Measurements from ENCODE around the gene CPNE8.

The CPNE8 gene

DNA sequence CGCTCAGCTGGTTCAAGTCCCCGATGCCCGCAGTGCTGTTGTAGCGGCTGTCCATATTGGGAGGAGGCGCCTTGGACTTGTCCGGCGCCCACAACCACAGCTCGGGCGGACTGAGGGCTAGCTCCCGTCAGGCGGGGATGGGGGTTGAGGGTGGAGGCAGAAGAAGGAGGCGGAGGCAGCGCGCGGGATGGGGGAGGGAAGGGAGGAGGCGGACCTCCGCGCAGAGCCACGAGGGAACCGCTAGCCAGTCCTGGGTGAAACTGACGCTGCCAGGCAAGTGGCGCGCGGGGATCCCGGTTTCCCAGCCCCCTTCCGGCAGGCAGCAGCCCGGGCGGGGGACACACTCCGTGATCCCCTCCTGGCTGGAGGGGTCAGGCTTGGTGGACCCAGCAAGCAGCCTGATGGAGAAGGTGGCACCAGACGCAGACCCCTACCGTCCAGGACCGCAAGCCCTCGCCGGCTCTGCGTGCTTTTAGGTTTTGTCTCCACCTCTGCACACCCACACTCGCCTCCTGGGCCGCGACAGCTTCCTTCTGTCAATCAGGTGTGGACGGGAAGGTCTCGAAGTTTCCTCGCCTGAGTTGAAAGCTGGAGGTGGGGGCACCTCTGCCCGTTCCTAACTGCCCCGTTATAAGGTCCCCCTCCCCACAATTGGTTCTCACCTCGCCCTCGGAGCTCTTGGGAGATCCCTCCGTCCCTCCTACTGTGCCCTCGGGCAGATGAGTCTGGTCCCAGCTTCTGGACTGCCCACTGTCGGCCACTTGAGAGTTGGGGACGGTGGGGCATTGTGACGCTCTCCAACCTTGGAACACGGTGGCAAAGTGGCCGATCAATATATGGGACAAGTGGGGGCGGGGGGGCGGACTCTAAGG is at the start of gene CPNE8:
TSS of gene CPNE8 (minus strand) at position 112 of the 872 bp plus-strand sequence. CDS start at position 55, 57 bp downstream.
- Mint-ChIP-seq H3K9me3 (ENCODE audit: low read depth) (no peaks in the 10 kb centered on the region), H3K27ac (peak within 1 kb of the TSS; percentile 80), H3K27me3 (peaks cover 11% of the 10 kb centered on the region), H3K36me3 (no peaks in the 10 kb centered on the region), H3K4me1 (ENCODE audit: low read depth) (peaks cover 26% of the 10 kb centered on the region), H3K4me3 (peak within 1 kb of the TSS; percentile 82)

DNA sequence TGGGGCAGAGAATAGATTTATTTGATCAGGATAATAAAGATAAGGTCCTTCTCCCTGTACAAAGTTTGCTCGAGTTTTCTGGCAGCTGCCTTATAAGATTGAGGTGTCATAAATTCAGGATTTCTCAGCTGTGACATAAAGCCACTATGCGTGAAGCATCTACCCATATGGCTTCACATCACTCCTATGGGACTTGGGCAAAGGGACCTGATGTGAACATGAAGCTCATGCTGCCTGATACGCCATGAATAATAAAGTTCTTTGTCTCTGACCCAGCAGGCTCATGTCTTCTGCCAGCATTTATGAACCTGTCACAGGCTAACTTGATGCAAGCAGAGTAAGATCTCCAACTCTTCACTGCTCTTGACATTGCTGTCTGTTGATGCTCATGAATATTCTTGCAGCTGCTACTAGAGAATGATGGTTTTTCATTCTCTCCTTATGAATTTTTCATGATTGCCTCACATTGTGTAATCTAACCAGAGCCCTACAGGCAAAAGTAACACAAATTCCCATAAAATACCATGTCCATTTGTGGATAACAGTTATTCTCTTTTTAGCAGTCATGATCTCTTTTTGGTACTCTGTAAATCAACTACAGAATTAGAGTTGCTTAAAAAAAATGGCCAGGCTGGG is 49.0 kb upstream of the CPNE8 start:
- no peaks in the 10 kb centered on the region for H3K27me3 Mint-ChIP-seq
- no peaks in the 10 kb centered on the region for H3K36me3 Mint-ChIP-seq
- no peak overlapping the region for H3K27ac Mint-ChIP-seq
- H3K9me3 Mint-ChIP-seq (ENCODE audit: low read depth), result no peaks in the 10 kb centered on the region
- H3K4me1 Mint-ChIP-seq (ENCODE audit: low read depth), result no peaks in the 10 kb centered on the region
- no peak overlapping the region for H3K4me3 Mint-ChIP-seq

DNA sequence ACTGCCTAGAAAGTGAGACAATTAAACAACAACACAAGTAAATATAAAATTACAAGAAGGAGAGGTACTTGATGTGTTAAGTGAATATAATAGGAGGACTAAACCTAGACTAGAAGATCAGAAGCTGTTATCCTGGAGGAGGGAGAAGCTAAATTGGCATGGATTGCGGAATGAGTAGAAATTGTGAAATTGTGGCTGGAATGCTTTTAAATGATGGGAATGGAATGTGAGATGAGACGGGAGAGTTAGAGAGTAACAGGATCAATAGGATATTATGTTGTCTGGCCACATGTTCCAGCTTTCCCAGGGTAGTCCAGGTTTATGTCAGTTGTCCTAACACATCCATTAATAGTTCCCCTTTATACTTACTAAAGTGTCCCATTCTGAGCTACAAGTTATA is 44.0 kb upstream of the CPNE8 start:
- no peaks in the 10 kb centered on the region for H3K36me3 Mint-ChIP-seq
- no peak overlapping the region for H3K27ac Mint-ChIP-seq
- H3K4me1 Mint-ChIP-seq (ENCODE audit: low read depth), result no peaks in the 10 kb centered on the region
- peaks cover 11% of the 10 kb centered on the region for H3K9me3 Mint-ChIP-seq (ENCODE audit: low read depth)
- no peak overlapping the region for H3K4me3 Mint-ChIP-seq
- H3K27me3 Mint-ChIP-seq, result no peaks in the 10 kb centered on the region

DNA sequence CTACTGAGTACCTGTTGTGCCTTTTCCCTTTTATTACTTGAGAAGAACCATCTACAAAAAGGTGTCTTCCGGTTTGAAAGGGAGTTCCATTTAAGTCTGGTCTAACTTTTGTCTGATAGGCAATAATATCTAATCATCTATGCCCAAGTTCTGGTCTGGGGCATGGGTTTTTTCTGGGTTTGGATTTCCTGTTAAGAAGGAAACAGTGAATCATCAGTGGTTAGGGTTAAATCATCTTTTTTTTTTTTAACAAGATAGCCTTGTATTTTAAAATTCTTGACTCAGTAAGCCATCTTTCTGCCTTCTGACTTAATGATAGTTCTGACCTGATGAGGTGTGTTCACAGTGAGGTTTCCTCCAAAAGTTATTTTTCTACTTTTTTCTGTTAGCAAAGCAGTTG is 29.3 kb upstream of the CPNE8 start:
- H3K9me3 Mint-ChIP-seq (ENCODE audit: low read depth), result peaks cover 8% of the 10 kb centered on the region
- no peaks in the 10 kb centered on the region for H3K36me3 Mint-ChIP-seq
- no peak overlapping the region for H3K4me3 Mint-ChIP-seq

DNA sequence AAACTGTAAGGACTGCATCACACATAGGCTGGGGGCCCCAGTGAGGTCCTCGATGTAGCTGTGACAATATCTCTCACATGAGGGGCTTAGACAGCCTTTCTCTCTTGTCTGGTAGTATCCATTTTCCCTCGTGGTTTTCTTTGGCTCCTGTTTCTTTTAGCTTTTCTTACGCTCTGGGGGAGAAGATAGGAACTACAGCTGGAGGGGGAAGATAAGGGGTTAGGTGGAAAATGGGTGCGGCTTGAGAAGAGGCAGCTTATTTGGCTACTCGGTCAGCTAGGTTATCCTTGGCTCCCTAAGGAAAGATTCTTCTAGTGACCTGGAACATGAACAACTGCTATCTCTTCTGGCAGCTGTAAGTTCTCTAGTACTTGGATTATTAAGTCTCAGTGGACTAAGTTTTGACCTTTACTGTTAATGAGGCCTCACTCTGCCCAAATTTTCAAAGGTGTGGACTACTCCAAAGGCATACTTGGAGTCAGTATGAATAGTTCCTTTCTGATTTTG is 28.7 kb upstream of the CPNE8 start:
- Mint-ChIP-seq H3K4me1 (ENCODE audit: low read depth) (peaks cover 2% of the 10 kb centered on the region), H3K4me3 (no peak overlapping the region), H3K36me3 (no peaks in the 10 kb centered on the region), H3K9me3 (ENCODE audit: low read depth) (peaks cover 8% of the 10 kb centered on the region), H3K27ac (no peak overlapping the region), H3K27me3 (no peaks in the 10 kb centered on the region)

More for the DNA sequence above, 29.3 kb upstream of the CPNE8 start:
- Mint-ChIP-seq H3K27ac (no peak overlapping the region), H3K4me1 (ENCODE audit: low read depth) (peaks cover 2% of the 10 kb centered on the region), H3K27me3 (no peaks in the 10 kb centered on the region)

DNA sequence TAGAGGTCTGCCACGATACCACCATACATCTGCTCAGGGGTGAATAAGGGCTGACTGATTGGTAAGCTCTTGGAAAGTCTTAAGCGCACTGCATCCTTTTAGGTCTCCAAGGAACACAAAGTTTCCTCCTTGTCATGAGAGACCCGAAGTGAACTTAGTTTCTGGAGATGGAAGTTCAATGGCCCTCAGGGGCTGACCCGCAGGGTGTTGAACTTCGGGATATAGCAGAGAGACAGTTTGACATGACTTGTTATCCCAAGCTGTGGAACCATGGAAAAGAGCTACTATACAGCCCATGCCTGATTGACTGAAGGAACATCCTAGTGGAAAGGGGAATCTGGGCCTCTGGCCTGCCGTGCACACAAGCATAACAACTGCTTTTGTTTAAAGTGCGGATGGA is 26.9 kb upstream of the CPNE8 start:
- Mint-ChIP-seq H3K9me3 (ENCODE audit: low read depth) (peaks cover 4% of the 10 kb centered on the region), H3K27ac (no peak overlapping the region), H3K27me3 (no peaks in the 10 kb centered on the region), H3K36me3 (no peaks in the 10 kb centered on the region), H3K4me1 (ENCODE audit: low read depth) (peaks cover 2% of the 10 kb centered on the region), H3K4me3 (no peak overlapping the region)

DNA sequence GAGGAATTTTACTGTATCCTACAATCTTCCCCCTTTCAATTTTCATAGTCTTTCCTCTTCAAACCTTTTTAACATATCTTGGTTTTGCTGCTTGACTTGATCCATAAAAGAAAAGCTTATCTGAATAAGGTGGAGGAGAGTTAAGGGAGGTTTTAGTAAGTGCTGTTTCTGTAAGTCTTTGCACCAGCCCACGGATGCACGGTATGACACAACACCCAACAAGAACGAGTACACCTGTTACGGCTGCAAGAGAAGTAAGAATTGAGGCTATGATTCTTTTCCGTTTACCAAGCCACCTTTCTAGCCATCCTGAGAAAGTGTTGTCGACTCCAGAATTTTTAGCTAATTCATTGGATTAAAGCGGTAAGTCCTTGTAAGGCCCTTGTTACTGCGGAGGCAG is 26.1 kb upstream of the CPNE8 start:
- Mint-ChIP-seq H3K36me3 (no peaks in the 10 kb centered on the region), H3K4me1 (ENCODE audit: low read depth) (peaks cover 2% of the 10 kb centered on the region), H3K9me3 (ENCODE audit: low read depth) (peaks cover 6% of the 10 kb centered on the region), H3K27me3 (peaks cover 1% of the 10 kb centered on the region), H3K27ac (no peak overlapping the region), H3K4me3 (no peak overlapping the region)

DNA sequence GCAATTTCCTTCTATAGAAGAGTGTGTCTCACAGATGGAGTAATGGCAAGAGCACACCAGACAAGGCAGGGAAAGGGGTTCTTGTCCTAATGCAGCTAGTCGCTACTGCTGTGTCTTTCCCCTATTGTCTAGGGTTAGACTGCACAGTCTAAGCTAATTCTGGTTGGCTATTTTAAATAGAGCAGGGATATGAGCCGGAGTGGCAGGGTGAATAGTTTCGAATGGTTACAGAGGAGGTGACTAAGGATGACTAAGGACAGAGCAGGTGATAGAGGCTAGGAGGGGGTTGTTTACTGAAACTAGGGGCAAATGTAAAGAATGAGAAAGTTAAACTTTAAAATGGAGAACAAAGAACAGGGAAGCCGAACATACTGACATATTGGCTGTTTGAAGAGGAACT is 25.6 kb upstream of the CPNE8 start:
- Mint-ChIP-seq H3K9me3 (ENCODE audit: low read depth) (peaks cover 7% of the 10 kb centered on the region), H3K27me3 (peaks cover 1% of the 10 kb centered on the region), H3K4me1 (ENCODE audit: low read depth) (peaks cover 2% of the 10 kb centered on the region), H3K36me3 (no peaks in the 10 kb centered on the region), H3K27ac (no peak overlapping the region), H3K4me3 (no peak overlapping the region)

DNA sequence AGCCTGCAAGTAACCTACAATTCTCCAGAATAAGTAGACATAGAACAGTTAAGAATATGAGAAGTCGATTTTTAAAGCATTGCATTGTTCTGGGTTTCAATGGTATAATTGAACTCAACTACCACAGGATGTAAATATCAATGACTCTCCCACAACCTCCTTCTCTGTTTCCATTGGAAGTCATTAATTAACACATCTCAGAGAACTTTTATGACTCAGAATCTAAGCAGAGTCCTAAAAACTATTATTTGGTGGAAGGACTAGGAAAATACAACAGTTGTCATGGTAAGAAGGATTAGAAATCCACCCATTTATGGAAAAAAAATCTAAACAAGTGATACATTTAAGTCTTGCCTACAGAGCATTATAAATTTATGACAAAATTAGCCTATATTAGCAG is 21.1 kb upstream of the CPNE8 start:
- peaks cover 3% of the 10 kb centered on the region for H3K9me3 Mint-ChIP-seq (ENCODE audit: low read depth)
- no peaks in the 10 kb centered on the region for H3K4me1 Mint-ChIP-seq (ENCODE audit: low read depth)
- H3K27me3 Mint-ChIP-seq, result peaks cover 4% of the 10 kb centered on the region
- H3K27ac Mint-ChIP-seq, result no peak overlapping the region
- no peak overlapping the region for H3K4me3 Mint-ChIP-seq
- no peaks in the 10 kb centered on the region for H3K36me3 Mint-ChIP-seq

DNA sequence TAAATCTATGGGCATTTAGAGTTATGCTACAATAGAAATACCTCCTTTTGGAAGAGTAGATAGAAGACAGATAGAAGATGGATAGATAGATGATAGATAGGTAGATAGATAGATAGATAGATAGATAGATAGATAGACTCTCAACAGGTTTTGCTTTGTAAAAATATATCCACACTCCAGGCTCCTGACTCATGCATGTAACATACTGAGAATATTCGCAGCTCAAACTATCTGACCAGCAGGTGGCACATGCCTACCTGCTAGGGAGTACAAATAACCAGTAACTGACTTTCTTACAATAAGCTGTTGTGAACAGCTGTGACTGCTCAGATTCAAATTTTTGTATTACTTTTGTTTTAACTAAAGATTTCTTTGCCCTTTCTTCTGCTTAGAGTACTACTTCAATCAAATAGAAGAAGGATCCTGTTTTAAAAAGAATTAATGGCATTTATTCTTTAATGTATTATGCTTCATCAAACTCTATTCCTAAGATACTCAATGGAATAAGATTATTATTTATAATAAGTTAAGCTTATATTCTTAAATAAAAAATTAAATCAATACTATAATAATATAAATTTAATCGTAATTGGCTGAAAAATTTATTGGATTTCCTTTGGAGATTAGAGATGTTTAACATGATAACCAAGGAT is 15.8 kb upstream of the CPNE8 start:
- no peaks in the 10 kb centered on the region for H3K4me1 Mint-ChIP-seq (ENCODE audit: low read depth)
- no peaks in the 10 kb centered on the region for H3K36me3 Mint-ChIP-seq
- H3K4me3 Mint-ChIP-seq, result no peak overlapping the region
- H3K9me3 Mint-ChIP-seq (ENCODE audit: low read depth), result no peaks in the 10 kb centered on the region
- no peak overlapping the region for H3K27ac Mint-ChIP-seq
- peaks cover 3% of the 10 kb centered on the region for H3K27me3 Mint-ChIP-seq

DNA sequence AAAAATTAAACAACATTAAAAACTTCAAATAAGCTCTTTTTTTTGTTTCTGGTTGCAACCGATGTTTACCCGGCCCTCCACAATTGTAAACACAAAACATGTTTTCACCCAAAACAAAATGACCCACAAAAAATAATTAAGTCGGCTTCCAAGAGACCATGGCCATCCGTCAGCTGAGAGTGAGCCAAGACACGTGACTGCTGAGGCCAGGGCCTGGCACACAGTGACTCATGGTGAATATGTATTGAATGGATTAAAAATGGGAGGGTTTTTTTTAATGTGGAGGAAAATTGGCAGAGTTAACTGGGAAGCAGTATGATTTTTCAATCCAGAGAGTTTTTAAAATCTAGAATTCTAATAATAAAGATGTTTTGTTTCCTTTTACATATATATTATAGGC is 13.8 kb upstream of the CPNE8 start:
- Mint-ChIP-seq H3K9me3 (ENCODE audit: low read depth) (no peaks in the 10 kb centered on the region), H3K36me3 (no peaks in the 10 kb centered on the region), H3K27me3 (no peaks in the 10 kb centered on the region), H3K4me1 (ENCODE audit: low read depth) (no peaks in the 10 kb centered on the region), H3K27ac (no peak overlapping the region), H3K4me3 (no peak overlapping the region)

DNA sequence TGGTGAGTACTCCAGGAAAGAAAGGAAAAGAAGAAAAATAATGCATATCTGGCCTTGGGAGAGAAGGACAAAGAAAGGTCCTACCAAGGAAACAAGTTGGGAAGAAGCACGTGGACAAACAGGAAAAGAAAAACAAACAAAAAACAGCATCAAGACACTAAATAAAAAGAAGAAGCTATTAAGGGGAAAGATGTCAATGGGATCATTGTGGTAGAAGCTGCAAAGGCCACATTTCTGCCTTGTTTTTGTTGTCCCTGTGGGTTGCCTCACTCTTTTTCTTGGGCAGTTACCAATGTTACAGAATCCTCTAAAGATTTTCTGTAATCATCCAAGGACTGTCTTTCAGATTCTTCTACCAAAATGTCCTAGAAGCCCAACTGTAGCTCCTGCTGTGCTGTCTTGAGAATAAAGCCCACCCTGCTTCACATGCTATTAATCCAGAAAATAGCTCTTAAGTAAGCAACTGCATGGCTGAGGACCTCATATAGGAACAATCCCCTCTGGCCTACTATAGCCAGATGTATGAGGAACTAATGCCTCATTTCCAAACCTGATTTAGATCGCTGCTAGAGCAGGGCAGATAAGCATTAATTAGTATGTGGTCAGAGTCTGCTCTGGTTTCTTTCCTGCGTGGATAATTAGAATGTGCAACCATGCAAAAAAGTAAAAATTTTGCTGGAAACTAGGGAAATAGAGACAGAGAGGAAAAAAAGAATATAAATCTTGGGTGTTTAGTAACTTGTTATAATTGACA is 10.2 kb upstream of the CPNE8 start:
- Mint-ChIP-seq H3K27ac (no peak overlapping the region), H3K4me3 (no peak overlapping the region), H3K27me3 (peaks cover 1% of the 10 kb centered on the region), H3K9me3 (ENCODE audit: low read depth) (no peaks in the 10 kb centered on the region), H3K36me3 (no peaks in the 10 kb centered on the region), H3K4me1 (ENCODE audit: low read depth) (no peaks in the 10 kb centered on the region)

DNA sequence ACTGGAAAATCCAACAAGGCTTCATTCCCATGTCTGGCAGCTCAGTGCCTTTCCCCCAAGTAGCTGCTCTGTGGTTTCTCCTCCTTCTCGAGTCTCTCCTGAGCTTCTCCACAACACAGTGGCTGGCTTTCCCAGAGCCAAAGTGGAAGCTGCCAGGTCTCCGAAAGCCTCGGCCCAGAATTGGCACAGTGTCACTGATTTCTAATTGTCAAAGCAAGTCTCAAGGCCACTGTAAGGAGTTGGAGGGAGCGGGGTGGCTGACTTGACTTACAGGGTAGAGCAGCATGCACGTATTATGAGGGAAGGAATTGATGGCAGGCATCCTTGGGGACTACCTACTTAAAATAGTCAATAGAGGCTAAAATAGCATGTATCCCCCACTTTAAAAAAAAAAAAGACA is 6.7 kb upstream of the CPNE8 start:
- H3K27me3 Mint-ChIP-seq, result peaks cover 9% of the 10 kb centered on the region
- H3K4me1 Mint-ChIP-seq (ENCODE audit: low read depth), result peaks cover 3% of the 10 kb centered on the region
- no peak overlapping the region for H3K27ac Mint-ChIP-seq
- H3K4me3 Mint-ChIP-seq, result no peak overlapping the region
- H3K36me3 Mint-ChIP-seq, result no peaks in the 10 kb centered on the region
- no peaks in the 10 kb centered on the region for H3K9me3 Mint-ChIP-seq (ENCODE audit: low read depth)

DNA sequence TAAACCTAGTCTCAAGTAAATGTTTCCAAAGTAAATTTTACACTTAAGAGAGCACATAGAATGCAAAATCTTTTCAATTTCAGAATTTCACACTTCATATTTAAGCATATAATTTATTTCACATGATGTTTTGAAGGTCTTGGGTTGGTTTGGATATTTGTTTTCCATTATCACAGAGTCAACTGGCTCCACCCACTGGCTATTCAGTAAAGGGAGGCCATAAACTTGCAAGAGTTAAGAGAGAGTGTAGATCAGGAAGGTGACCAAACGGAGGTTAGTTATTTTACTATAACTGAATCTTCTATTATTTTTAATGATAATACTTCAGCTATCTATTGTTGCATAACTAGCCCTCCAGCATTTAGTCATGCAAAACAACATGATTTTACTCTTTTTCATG is 6.2 kb upstream of the CPNE8 start:
- Mint-ChIP-seq H3K4me3 (no peak overlapping the region), H3K36me3 (no peaks in the 10 kb centered on the region), H3K27ac (no peak overlapping the region), H3K27me3 (peaks cover 12% of the 10 kb centered on the region), H3K4me1 (ENCODE audit: low read depth) (peaks cover 6% of the 10 kb centered on the region), H3K9me3 (ENCODE audit: low read depth) (no peaks in the 10 kb centered on the region)

All from activated naive CD8-positive, alpha-beta T cell (primary cell).